Measurements from ENCODE around the gene ASMTL. TPM values are rescaled to one million over a fixed set of nuclear protein-coding genes. Genes with fewer than 3 reads are reported as not detected.
A peak's percentile ranks its signal among the peaks of the same experiment; 100 is the strongest.

The ASMTL gene
- total and polyA plus RNA-seq, 2 of the 13 experiments (the other 11 are each of a cell fraction or from before 2014, with no cell fraction given): 5.6 to 16.3 TPM

DNA sequence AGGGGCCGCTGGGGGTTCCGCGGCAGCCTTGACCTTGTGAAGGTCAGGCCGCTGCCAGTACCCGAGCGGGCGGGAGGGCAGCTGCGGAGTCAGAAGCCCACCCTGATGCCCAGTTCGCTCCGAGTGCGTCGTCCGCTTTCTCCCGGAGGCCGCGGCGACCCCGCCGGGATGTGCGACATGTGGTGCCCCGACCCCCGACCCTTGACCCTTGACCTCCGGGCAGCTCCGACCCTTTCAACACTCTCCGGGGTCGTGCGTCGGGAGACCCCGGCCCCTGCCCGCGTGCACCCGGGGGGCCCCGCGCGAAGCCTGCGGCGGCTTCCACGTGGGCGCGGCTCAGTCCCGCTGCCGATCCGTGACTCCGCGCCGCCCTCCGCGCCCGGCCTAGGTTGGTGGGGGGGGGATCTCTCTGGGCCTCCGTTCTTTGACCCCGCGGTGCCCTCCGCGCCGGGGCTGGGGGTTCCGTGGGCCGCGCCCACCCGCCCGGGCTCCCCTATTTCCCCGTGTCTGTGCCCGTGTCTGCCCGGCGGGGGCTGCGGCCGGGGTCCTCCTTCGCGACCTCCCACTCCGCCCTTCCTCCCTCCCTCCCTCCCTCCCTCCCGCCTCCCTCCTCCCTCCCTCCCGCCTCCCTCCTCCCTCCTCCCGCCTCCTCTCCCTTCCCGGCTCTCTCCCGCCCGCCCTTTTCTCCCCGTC, 60.2 kb downstream of the ASMTL start (continued):
- peak; percentile 44 for TF ChIP-seq ZNF574 (CRISPR knock-in tag; IDR thresholded peaks at IDR 0.05)
- TF ChIP-seq, protein P1, sequence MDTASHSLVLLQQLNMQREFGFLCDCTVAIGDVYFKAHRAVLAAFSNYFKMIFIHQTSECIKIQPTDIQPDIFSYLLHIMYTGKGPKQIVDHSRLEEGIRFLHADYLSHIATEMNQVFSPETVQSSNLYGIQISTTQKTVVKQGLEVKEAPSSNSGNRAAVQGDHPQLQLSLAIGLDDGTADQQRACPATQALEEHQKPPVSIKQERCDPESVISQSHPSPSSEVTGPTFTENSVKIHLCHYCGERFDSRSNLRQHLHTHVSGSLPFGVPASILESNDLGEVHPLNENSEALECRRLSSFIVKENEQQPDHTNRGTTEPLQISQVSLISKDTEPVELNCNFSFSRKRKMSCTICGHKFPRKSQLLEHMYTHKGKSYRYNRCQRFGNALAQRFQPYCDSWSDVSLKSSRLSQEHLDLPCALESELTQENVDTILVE (CRISPR knock-in tag; IDR thresholded peaks at IDR 0.05): 0 out of 2 replicates have a peak, but pooled peaks have one; percentile 38
- peak; percentile 2; the same call in 1 of the 2 replicates for TF ChIP-seq ZNF713 (CRISPR knock-in tag; IDR thresholded peaks at IDR 0.05)
- TF ChIP-seq, protein P2, sequence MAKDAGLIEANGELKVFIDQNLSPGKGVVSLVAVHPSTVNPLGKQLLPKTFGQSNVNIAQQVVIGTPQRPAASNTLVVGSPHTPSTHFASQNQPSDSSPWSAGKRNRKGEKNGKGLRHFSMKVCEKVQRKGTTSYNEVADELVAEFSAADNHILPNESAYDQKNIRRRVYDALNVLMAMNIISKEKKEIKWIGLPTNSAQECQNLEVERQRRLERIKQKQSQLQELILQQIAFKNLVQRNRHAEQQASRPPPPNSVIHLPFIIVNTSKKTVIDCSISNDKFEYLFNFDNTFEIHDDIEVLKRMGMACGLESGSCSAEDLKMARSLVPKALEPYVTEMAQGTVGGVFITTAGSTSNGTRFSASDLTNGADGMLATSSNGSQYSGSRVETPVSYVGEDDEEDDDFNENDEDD (CRISPR knock-in tag; IDR thresholded peaks at IDR 0.05; ENCODE audit: borderline replicate concordance): peak; percentile 55; the same call in 1 of the 2 replicates
- 0 out of 2 replicates have a peak, but pooled peaks have one; percentile 25 for TF ChIP-seq ZNF367 (CRISPR knock-in tag; IDR thresholded peaks at IDR 0.05; ENCODE audit: borderline replicate concordance)
- 0 out of 2 replicates have a peak, but pooled peaks have one; percentile 31 for TF ChIP-seq NFKB2 (CRISPR knock-in tag; IDR thresholded peaks at IDR 0.05; ENCODE audit: borderline replicate concordance)
- TF ChIP-seq POLR2G (IDR thresholded peaks at IDR 0.05; ENCODE audit: low read depth, low read length): peak; percentile 78
- TF ChIP-seq, protein P3, sequence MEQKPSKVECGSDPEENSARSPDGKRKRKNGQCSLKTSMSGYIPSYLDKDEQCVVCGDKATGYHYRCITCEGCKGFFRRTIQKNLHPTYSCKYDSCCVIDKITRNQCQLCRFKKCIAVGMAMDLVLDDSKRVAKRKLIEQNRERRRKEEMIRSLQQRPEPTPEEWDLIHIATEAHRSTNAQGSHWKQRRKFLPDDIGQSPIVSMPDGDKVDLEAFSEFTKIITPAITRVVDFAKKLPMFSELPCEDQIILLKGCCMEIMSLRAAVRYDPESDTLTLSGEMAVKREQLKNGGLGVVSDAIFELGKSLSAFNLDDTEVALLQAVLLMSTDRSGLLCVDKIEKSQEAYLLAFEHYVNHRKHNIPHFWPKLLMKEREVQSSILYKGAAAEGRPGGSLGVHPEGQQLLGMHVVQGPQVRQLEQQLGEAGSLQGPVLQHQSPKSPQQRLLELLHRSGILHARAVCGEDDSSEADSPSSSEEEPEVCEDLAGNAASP (CRISPR knock-in tag; IDR thresholded peaks at IDR 0.05; ENCODE audit: borderline replicate concordance): peak; percentile 82
- TF ChIP-seq SPEN (CRISPR knock-in tag; IDR thresholded peaks at IDR 0.05; ENCODE audit: low read depth): no peak
- peak; percentile 21; the same call in 1 of the 2 replicates for TF ChIP-seq ZNF160 (CRISPR knock-in tag; IDR thresholded peaks at IDR 0.05)
- no peak for TF ChIP-seq HNRNPH1 (optimal IDR thresholded peaks at IDR 0.05; ENCODE audit: low read depth, low read length)
- peak; percentile 92; the same call in 1 of the 2 replicates for TF ChIP-seq ZSCAN25 (CRISPR knock-in tag; IDR thresholded peaks at IDR 0.05)
- peak; percentile 87; the same call in 1 of the 2 replicates for TF ChIP-seq ZNF446 (CRISPR knock-in tag; IDR thresholded peaks at IDR 0.05)
- no peak; the same call in 1 of the 2 replicates for TF ChIP-seq ZNF350 (CRISPR knock-in tag; IDR thresholded peaks at IDR 0.05; ENCODE audit: borderline replicate concordance, low read depth)
- TF ChIP-seq ISX (CRISPR knock-in tag; conservative IDR thresholded peaks at IDR 0.05): no peak
- 0 out of 2 replicates have a peak, but pooled peaks have one; percentile 7 for TF ChIP-seq BCL6 (CRISPR knock-in tag; IDR thresholded peaks at IDR 0.05)
- peak; percentile 98 for TF ChIP-seq NR2C2 (CRISPR knock-in tag; IDR thresholded peaks at IDR 0.05; ENCODE audit: borderline replicate concordance)
- TF ChIP-seq ZNF691 (CRISPR knock-in tag; IDR thresholded peaks at IDR 0.05; ENCODE audit: borderline replicate concordance, low read depth): peak; percentile 46; the same call in 1 of the 2 replicates
- peak; percentile 53; the same call in 1 of the 2 replicates for TF ChIP-seq PCBP1 (IDR thresholded peaks at IDR 0.05; ENCODE audit: borderline replicate concordance, low read depth, low read length)
